Measurements from ENCODE around the gene BCAM. TPM values are rescaled to one million over a fixed set of nuclear protein-coding genes. Genes with fewer than 3 reads are reported as not detected.
"Not testable (repeated sequence)": the region's sequence is repeated elsewhere in the genome, so short reads cannot be mapped to it uniquely, and the experiment has no call there.

The BCAM gene
- total and polyA plus RNA-seq, 12 donors = 5.1 to 81.1 (median 44.7) TPM

GRCh38 chr19:44856421-44857083 is 47.6 kb downstream of the BCAM start:
- TF ChIP-seq CTCF (IDR thresholded peaks at IDR 0.05) (no peak), POLR2A (IDR thresholded peaks at IDR 0.05) (no peak)
- 45 to 56% (median 55%) methylated on average over 7 to 10 of the region's 10 CpGs for WGBS, 4 donors
- Histone ChIP-seq H3K4me1 (replicated peaks in 1 of 2) (peaks cover 0 to 16% of the 10 kb centered on the region in 2 donors), H3K27me3 (no peaks in the 10 kb centered on the region), H3K9me3 (replicated peaks in 1 of 3) (no peaks in the 10 kb centered on the region), H3K4me3 (no peak overlapping the region), H3K36me3 (replicated peaks in 1 of 2) (peaks cover 0 to 14% of the 10 kb centered on the region in 2 donors), H3K27ac (peak overlapping the region in 2 of 5 donors; percentile 63 to 86)
- intact Hi-C loops (cut with DNase I) = no loop called here
- DNase-seq = peak in 1 of 7 donors; percentile 36

GRCh38 chr19:44857837-44858236 is 48.9 kb downstream of the BCAM start:
- TF ChIP-seq POLR2A (IDR thresholded peaks at IDR 0.05) = no peak
- no peak for TF ChIP-seq CTCF (IDR thresholded peaks at IDR 0.05)
- DNase-seq = no peak
- Histone ChIP-seq H3K36me3 (replicated peaks in 1 of 2) (peaks cover 0 to 14% of the 10 kb centered on the region in 2 donors), H3K27me3 (no peaks in the 10 kb centered on the region), H3K27ac (no peak overlapping the region), H3K9me3 (replicated peaks in 1 of 3) (no peaks in the 10 kb centered on the region), H3K4me1 (replicated peaks in 1 of 2) (peaks cover 0 to 16% of the 10 kb centered on the region in 2 donors), H3K4me3 (no peak overlapping the region)
- 86 to 91% (median 89%) methylated on average over 4 of the region's 4 CpGs for WGBS, 4 donors
- intact Hi-C loops (cut with DNase I) = no loop called here

GRCh38 chr19:44861576-44861975 is 52.7 kb downstream of the BCAM start:
- H3K4me1 ChIP-seq (replicated peaks in 1 of 2) = not testable (repeated sequence)

GRCh38 chr19:44863990-44864389 is 55.1 kb downstream of the BCAM start:
- TF ChIP-seq POLR2A (IDR thresholded peaks at IDR 0.05) = no peak
- TF ChIP-seq CTCF (IDR thresholded peaks at IDR 0.05) = no peak
- intact Hi-C loops (cut with DNase I) = no loop called here
- Histone ChIP-seq H3K36me3 (replicated peaks in 1 of 2) (peaks cover 0 to 38% of the 10 kb centered on the region in 2 donors), H3K27me3 (no peaks in the 10 kb centered on the region), H3K4me3 (no peak overlapping the region), H3K27ac (no peak overlapping the region), H3K9me3 (replicated peaks in 1 of 3) (no peaks in the 10 kb centered on the region), H3K4me1 (replicated peaks in 1 of 2) (peaks cover 0 to 6% of the 10 kb centered on the region in 2 donors)
- 92 to 95% (median 93%) methylated on average over 2 of the region's 2 CpGs for WGBS, 4 donors
- no peak for DNase-seq

More at GRCh38 chr19:44861576-44861975, 52.7 kb downstream of the BCAM start:
- WGBS, 4 donors = 76 to 84% (median 81%) methylated on average over 3 of the region's 3 CpGs
- intact Hi-C loops (cut with DNase I); H3K9me3 ChIP-seq (replicated peaks in 1 of 3); H3K4me3 ChIP-seq; H3K27me3 ChIP-seq; H3K27ac ChIP-seq; DNase-seq: not testable (repeated sequence)
- peaks cover 0 to 30% of the 10 kb centered on the region in 2 donors for H3K36me3 ChIP-seq (replicated peaks in 1 of 2)
